Trophoblast cell (in vitro differentiated cells and primary cell): ENCODE measurements around the gene PTPRN2.

ENCODE experiments used
- DNase-seq, 2 donors: peaks; one replicate each; pipeline ENCODE4 v3.0.0-alpha.2; 2016
- H2AFZ ChIP-seq: 2 replicates; pipeline ENCODE4 v1.6.1; 2013; ENCODE audit warnings: low read length, moderate library complexity, mild to moderate bottlenecking; ENCODE audit not compliant: insufficient read depth, poor library complexity
- H2AK5ac ChIP-seq: 2 replicates; pipeline ENCODE4 v1.6.1; 2013; ENCODE audit warnings: mild to moderate bottlenecking, low read length
- H2BK120ac ChIP-seq: 2 replicates; pipeline ENCODE4 v1.6.1; 2013; ENCODE audit warnings: low read length, mild to moderate bottlenecking, moderate library complexity; ENCODE audit not compliant: insufficient read depth, poor library complexity
- H2BK12ac ChIP-seq: 2 replicates; pipeline ENCODE4 v1.6.1; 2013; ENCODE audit warnings: mild to moderate bottlenecking, low read length, moderate library complexity
- H2BK5ac ChIP-seq: 2 replicates; pipeline ENCODE4 v1.6.1; 2013; ENCODE audit warnings: low read length, low read depth, moderate library complexity, mild to moderate bottlenecking; ENCODE audit not compliant: poor library complexity
- H3K14ac ChIP-seq: 2 replicates; pipeline ENCODE4 v1.6.1; 2013; ENCODE audit warnings: mild to moderate bottlenecking, low read length
- H3K18ac ChIP-seq: 2 replicates; pipeline ENCODE4 v1.6.1; 2013; ENCODE audit warnings: mild to moderate bottlenecking, low read length
- H3K23ac ChIP-seq: 2 replicates; pipeline ENCODE4 v1.6.1; 2013; ENCODE audit warnings: low read length
- H3K27ac ChIP-seq: 2 replicates; pipeline ENCODE4 v1.5.1; 2013; ENCODE audit warnings: low read depth, mild to moderate bottlenecking, inconsistent platforms, low read length, moderate library complexity
- H3K27me3 ChIP-seq: 2 replicates; pipeline ENCODE4 v1.6.1; 2013; ENCODE audit warnings: inconsistent platforms, mild to moderate bottlenecking, low read length, moderate library complexity; ENCODE audit not compliant: insufficient read depth
- H3K36me3 ChIP-seq, 2 experiments: 1 replicate in 1 of 2; 2 replicates in 1 of 2; pipeline ENCODE4 v1.6.1; 2013; ENCODE audit warnings: low read length in 2 of 2, mild to moderate bottlenecking in 2 of 2, moderate library complexity in 1 of 2; ENCODE audit not compliant: insufficient read depth in 2 of 2, control insufficient read depth in 1 of 2
- H3K4ac ChIP-seq: 2 replicates; pipeline ENCODE4 v1.6.1; 2013; ENCODE audit warnings: low read depth, mild to moderate bottlenecking, low read length, moderate library complexity
- H3K4me1 ChIP-seq, 2 experiments: 1 replicate in 1 of 2; 2 replicates in 1 of 2; pipeline ENCODE4 v1.6.1; 2013; ENCODE audit warnings: low read length in 2 of 2, mild to moderate bottlenecking in 2 of 2, moderate library complexity in 1 of 2; ENCODE audit not compliant: insufficient read depth in 2 of 2, control insufficient read depth in 1 of 2
- H3K4me2 ChIP-seq: 2 replicates; pipeline ENCODE4 v1.6.1; 2013; ENCODE audit warnings: inconsistent platforms, mild to moderate bottlenecking, low read length, moderate library complexity
- H3K4me3 ChIP-seq: 2 replicates; pipeline ENCODE4 v1.5.1; 2013; ENCODE audit warnings: mild to moderate bottlenecking, low read depth, low read length, inconsistent platforms
- H3K79me1 ChIP-seq: one replicate; pipeline ENCODE4 v1.6.1; 2013; ENCODE audit warnings: low read length
- H3K79me2 ChIP-seq: 2 replicates; pipeline ENCODE4 v1.6.1; 2013; ENCODE audit warnings: low read length, mild to moderate bottlenecking; ENCODE audit not compliant: control insufficient read depth, insufficient read depth, poor library complexity
- H3K9ac ChIP-seq: 2 replicates; pipeline ENCODE4 v1.6.1; 2013; ENCODE audit warnings: mild to moderate bottlenecking, low read length
- H3K9me3 ChIP-seq: 2 replicates; pipeline ENCODE4 v1.6.1; 2013; ENCODE audit warnings: low read depth, mild to moderate bottlenecking, control low read depth, inconsistent platforms, low read length; ENCODE audit not compliant: insufficient read depth
- H4K12ac ChIP-seq: 2 replicates; pipeline ENCODE4 v1.6.1; 2013; ENCODE audit warnings: low read depth, mild to moderate bottlenecking, low read length, moderate library complexity
- H4K8ac ChIP-seq: 2 replicates; pipeline ENCODE4 v1.6.1; 2013; ENCODE audit warnings: low read depth, mild to moderate bottlenecking, low read length, moderate library complexity
- H4K91ac ChIP-seq: one replicate; pipeline ENCODE4 v1.6.1; 2013; ENCODE audit warnings: low read depth, mild to moderate bottlenecking, low read length, moderate library complexity
- WGBS: extraction: QIAGEN DNeasy Blood & Tissue Kit; methylation state at CpG from one replicate; pipeline ENCODE4 v1.1.7; 2013; ENCODE audit warnings: missing lambda C conversion rate; ENCODE audit not compliant: insufficient read length, insufficient coverage; ENCODE audit errors: extremely low coverage; 5-methylcytosine and 5-hydroxymethylcytosine counted together

PTPRN2 gene

GRCh38 chr7:158137516-158138328 lies 449.9 kb downstream of the PTPRN2 start:
- H3K18ac ChIP-seq = no peak overlapping the region
- no peak overlapping the region for H3K14ac ChIP-seq
- no peak for DNase-seq
- H4K91ac ChIP-seq = no peak overlapping the region
- no peak overlapping the region for H3K27ac ChIP-seq
- H3K4ac ChIP-seq = no peak overlapping the region
- H2AFZ ChIP-seq = no peak overlapping the region
- no peaks in the 10 kb centered on the region for H3K4me1 ChIP-seq
- H3K23ac ChIP-seq = no peak overlapping the region
- no peak overlapping the region for H2AK5ac ChIP-seq
- no peaks in the 10 kb centered on the region for H3K27me3 ChIP-seq
- peaks cover 55% of the 10 kb centered on the region for H3K9me3 ChIP-seq
- no peaks in the 10 kb centered on the region for H3K79me2 ChIP-seq
- H3K4me2 ChIP-seq = no peak overlapping the region
- H3K79me1 ChIP-seq = no peaks in the 10 kb centered on the region
- no peak overlapping the region for H2BK5ac ChIP-seq
- H3K9ac ChIP-seq = no peak overlapping the region
- H4K8ac ChIP-seq = no peak overlapping the region
- no CpG with 5 or more reads among the region's 18 CpGs for WGBS
- no peak overlapping the region for H2BK120ac ChIP-seq
- H4K12ac ChIP-seq = no peak overlapping the region
- H3K4me3 ChIP-seq = no peak overlapping the region
- no peaks in the 10 kb centered on the region for H3K36me3 ChIP-seq
- H2BK12ac ChIP-seq = no peak overlapping the region

DNA sequence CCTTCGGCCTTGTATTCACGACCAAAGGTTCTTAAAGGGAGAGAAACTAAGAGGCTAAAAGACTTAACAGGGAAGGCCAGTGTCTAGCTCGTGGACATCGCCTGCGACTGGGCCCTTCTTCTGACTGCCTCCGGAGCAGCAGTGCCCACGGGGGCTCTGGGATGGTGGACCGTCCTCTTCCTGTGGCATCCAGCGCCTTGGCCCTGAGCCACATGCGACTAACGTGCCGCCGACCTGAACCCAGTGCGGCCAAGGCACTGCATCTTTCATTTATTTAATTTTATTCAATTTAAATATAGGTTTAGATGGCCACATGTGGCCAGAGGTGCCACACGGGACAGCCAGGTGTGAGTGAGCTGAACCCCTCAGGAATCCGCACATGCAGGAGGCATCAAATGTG lies 451.7 kb downstream of the PTPRN2 start:
- no peak overlapping the region for H3K4me2 ChIP-seq
- H2BK5ac ChIP-seq = no peak overlapping the region
- H3K4me1 ChIP-seq = no peaks in the 10 kb centered on the region
- H3K27ac ChIP-seq = no peak overlapping the region
- no CpG with 5 or more reads among the region's 16 CpGs for WGBS
- peaks cover 43% of the 10 kb centered on the region for H3K9me3 ChIP-seq
- H4K91ac ChIP-seq = no peak overlapping the region
- H3K27me3 ChIP-seq = no peaks in the 10 kb centered on the region
- H3K79me2 ChIP-seq = no peaks in the 10 kb centered on the region
- no peak overlapping the region for H2BK120ac ChIP-seq
- H4K8ac ChIP-seq = no peak overlapping the region
- no peak overlapping the region for H4K12ac ChIP-seq
- no peak overlapping the region for H3K9ac ChIP-seq
- H3K23ac ChIP-seq = no peak overlapping the region
- H2BK12ac ChIP-seq = no peak overlapping the region
- no peak overlapping the region for H3K18ac ChIP-seq
- no peaks in the 10 kb centered on the region for H3K36me3 ChIP-seq
- H2AK5ac ChIP-seq = no peak overlapping the region
- H3K14ac ChIP-seq = no peak overlapping the region
- no peak for DNase-seq
- H2AFZ ChIP-seq = no peak overlapping the region
- H3K4me3 ChIP-seq = no peak overlapping the region
- H3K4ac ChIP-seq = no peak overlapping the region
- H3K79me1 ChIP-seq = no peaks in the 10 kb centered on the region

GRCh38 chr7:158134824-158135223 lies 452.8 kb downstream of the PTPRN2 start:
- Histone ChIP-seq H2BK120ac (no peak overlapping the region), H4K12ac (no peak overlapping the region), H3K23ac (no peak overlapping the region), H2AFZ (no peak overlapping the region), H2AK5ac (no peak overlapping the region), H2BK5ac (no peak overlapping the region), H3K18ac (no peak overlapping the region), H3K4ac (no peak overlapping the region), H3K79me2 (no peaks in the 10 kb centered on the region), H3K27me3 (no peaks in the 10 kb centered on the region), H3K9me3 (peaks cover 42% of the 10 kb centered on the region), H3K9ac (no peak overlapping the region), H4K91ac (no peak overlapping the region), H3K14ac (no peak overlapping the region), H3K36me3 (no peaks in the 10 kb centered on the region), H3K27ac (no peak overlapping the region), H3K79me1 (no peaks in the 10 kb centered on the region), H3K4me2 (no peak overlapping the region), H3K4me3 (no peak overlapping the region), H2BK12ac (no peak overlapping the region), H4K8ac (no peak overlapping the region), H3K4me1 (no peaks in the 10 kb centered on the region)
- no CpG with 5 or more reads among the region's 4 CpGs for WGBS
- no peak for DNase-seq

DNA sequence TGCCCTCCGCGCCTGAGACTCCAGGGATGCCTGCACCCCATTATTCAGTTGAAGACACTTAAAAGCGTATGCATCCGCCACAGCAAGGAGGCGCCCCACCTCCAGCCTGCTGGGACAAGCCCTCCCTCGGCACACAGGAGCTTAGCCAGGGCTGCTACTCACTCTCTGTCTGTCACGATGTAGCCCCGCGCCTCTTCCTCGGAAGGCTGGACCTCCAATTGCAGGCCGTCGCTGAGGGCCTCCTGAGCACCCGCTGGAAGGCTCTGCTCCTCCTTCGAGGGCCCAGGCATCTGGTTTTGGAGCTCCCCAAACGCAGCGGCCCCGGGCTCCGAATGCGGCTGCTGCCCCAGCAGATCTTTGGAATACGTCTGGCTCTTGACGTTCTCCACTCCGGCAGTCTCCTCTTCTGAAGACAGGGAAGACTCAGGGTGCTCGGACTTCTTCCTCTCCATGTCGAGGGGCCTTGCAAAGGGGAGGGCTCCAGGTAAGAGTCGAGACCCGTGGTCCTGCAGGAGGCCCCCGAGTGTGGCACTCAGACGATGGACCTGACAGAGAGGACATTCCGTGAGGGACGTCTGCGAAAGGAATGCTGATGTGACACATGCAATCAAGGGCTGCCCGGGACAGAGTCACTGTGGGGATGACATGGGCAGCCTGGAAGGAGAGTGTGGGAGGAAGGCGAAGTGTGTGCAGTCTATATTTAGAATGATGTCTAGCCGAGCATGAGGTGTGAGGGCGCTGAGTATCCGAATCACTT lies 453.9 kb downstream of the PTPRN2 start:
- Histone ChIP-seq H3K4me2 (no peak overlapping the region), H2AFZ (no peak overlapping the region), H2BK5ac (no peak overlapping the region), H3K27ac (no peak overlapping the region), H3K27me3 (no peaks in the 10 kb centered on the region), H3K79me2 (no peaks in the 10 kb centered on the region), H4K91ac (no peak overlapping the region), H4K8ac (no peak overlapping the region), H3K4me1 (no peaks in the 10 kb centered on the region), H2AK5ac (no peak overlapping the region), H3K18ac (no peak overlapping the region), H3K9me3 (peaks cover 45% of the 10 kb centered on the region), H3K4ac (no peak overlapping the region), H3K79me1 (no peaks in the 10 kb centered on the region), H3K23ac (no peak overlapping the region), H3K9ac (no peak overlapping the region), H3K4me3 (no peak overlapping the region), H3K14ac (no peak overlapping the region), H3K36me3 (no peaks in the 10 kb centered on the region), H4K12ac (no peak overlapping the region), H2BK120ac (no peak overlapping the region), H2BK12ac (no peak overlapping the region)
- WGBS = no CpG with 5 or more reads among the region's 36 CpGs
- no peak for DNase-seq
